Pons (tissue), 1 donor: ENCODE results near the gene SMAD1.

Experiments used
- DNase-seq: peaks from one replicate; pipeline ENCODE4 v3.0.0-alpha.2; 2016; ENCODE audit warnings: low spot score

The SMAD1 gene

GRCh38 chr4:145481164-145481941, at the start of gene SMAD1:
TSS of gene SMAD1 (plus strand) at chr4:145481853. CDS start at chr4:145514614, 32,761 bp downstream.
- peak; percentile 59 for DNase-seq

- DNase-seq = no peak
These were observed 48.0 kb upstream of the SMAD1 start for GRCh38 chr4:145433684-145434083.

GRCh38 chr4:145435646-145436045, 46.0 kb upstream of the SMAD1 start:
- DNase-seq = no peak

- no peak for DNase-seq
These were observed 45.5 kb upstream of the SMAD1 start for GRCh38 chr4:145436114-145436513.

- peak; percentile 3 for DNase-seq
These were observed 44.9 kb upstream of the SMAD1 start for GRCh38 chr4:145436796-145437195.

GRCh38 chr4:145437466-145437865, 44.2 kb upstream of the SMAD1 start:
- no peak for DNase-seq

GRCh38 chr4:145438298-145438697, 43.4 kb upstream of the SMAD1 start:
- no peak for DNase-seq

- DNase-seq = no peak
These were observed 41.2 kb upstream of the SMAD1 start for GRCh38 chr4:145440292-145441007.

- no peak for DNase-seq
These were observed 35.5 kb upstream of the SMAD1 start for GRCh38 chr4:145446184-145446583.

- DNase-seq = no peak
These were observed 29.8 kb upstream of the SMAD1 start for GRCh38 chr4:145451895-145452294.

- DNase-seq = no peak
These were observed 29.0 kb upstream of the SMAD1 start for GRCh38 chr4:145452447-145453162.

- DNase-seq = no peak
These were observed 28.5 kb upstream of the SMAD1 start for GRCh38 chr4:145453163-145453520.

- no peak for DNase-seq
These were observed 8.4 kb upstream of the SMAD1 start for GRCh38 chr4:145473203-145473602.

- DNase-seq = no peak
These were observed 1.4 kb upstream of the SMAD1 start for GRCh38 chr4:145480257-145480656.

GRCh38 chr4:145481942-145482208, 222 bp downstream of the SMAD1 start:
- no peak for DNase-seq

GRCh38 chr4:145482209-145483037, 770 bp downstream of the SMAD1 start:
- peak; percentile 53 for DNase-seq

GRCh38 chr4:145483514-145483913, 1.9 kb downstream of the SMAD1 start:
- DNase-seq = no peak

GRCh38 chr4:145484225-145484846, 2.7 kb downstream of the SMAD1 start:
- no peak for DNase-seq

GRCh38 chr4:145485120-145485519, 3.5 kb downstream of the SMAD1 start:
- no peak for DNase-seq

- no peak for DNase-seq
These were observed 5.0 kb downstream of the SMAD1 start for GRCh38 chr4:145486603-145487002.

- no peak for DNase-seq
These were observed 6.0 kb downstream of the SMAD1 start for GRCh38 chr4:145487631-145488030.

- no peak for DNase-seq
These were observed 6.7 kb downstream of the SMAD1 start for GRCh38 chr4:145488310-145488709.
